GM19468 (cell line): Measurements from ENCODE around the gene AMZ1.

Source experiments
- ATAC-seq: cut with Tn5 transposase; IDR thresholded peaks from one replicate; pipeline ENCODE4 v1.9.1; 2021; ENCODE audit warnings: mild to moderate bottlenecking, moderate library complexity, moderate number of reproducible peaks; ENCODE audit not compliant: unreplicated experiment; ENCODE audit errors: extremely low read depth

The AMZ1 gene

GRCh38 chr7:2761131-2761624 is 73.2 kb downstream of the AMZ1 start:
- ATAC-seq, result no peak

GRCh38 chr7:2761801-2762497 is 73.9 kb downstream of the AMZ1 start:
- ATAC-seq, result no peak

DNA sequence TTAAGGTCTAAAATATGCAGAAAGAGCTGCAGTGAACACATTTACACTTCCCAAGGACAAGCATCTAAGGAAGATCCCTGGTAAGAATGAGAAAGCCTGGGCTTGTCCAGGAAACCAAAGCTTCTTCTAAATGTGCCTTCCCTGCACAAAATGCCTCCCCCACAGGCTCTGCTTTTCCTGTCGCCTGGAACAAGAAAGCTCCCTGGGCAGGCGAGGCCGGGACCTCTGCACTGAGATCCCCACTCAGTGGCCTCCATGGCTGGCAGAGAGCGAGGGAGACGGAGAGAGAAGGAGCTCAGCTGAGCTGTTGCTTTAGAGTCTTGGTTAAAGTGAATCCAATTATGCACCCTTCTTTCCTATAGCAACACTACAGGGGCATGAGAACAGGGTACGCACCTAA is 75.6 kb downstream of the AMZ1 start:
- ATAC-seq, result no peak

DNA sequence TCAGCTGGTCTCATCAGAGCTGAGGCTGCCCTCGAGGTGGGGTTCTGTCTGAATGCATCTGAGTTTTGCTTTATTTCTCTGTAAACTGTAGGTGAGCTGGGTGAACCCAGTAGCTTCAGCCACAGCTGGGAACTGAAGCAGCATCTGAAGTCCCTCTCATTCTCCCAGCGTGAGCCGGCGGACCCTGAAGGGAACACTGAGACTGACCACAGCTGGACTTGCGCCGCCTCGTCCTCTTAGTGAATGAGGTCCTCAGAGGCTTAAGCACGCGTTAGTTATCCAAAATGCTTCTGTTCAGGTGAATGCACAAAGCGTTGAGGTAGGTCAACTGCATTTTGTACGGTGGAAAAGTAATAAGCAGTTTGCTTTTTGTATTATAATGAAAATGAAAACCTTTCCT is 76.6 kb downstream of the AMZ1 start:
- ATAC-seq, result no peak
